AG09319 (cell line): Measurements from ENCODE around the gene DNAJC10.

Experiments
- DNase-seq: peaks from one replicate; pipeline ENCODE4 v3.0.0-alpha.2; 2010; ENCODE audit warnings: low read depth; ENCODE audit errors: extremely low read depth
- CTCF ChIP-seq: IDR thresholded peaks from 2 replicates; pipeline ENCODE4 v1.5.1; 2011; ENCODE audit warnings: low read depth, mild to moderate bottlenecking, inconsistent platforms, low read length, moderate library complexity

DNAJC10 gene

GRCh38 chr2:182715892-182716649 lies at the start of gene DNAJC10:
DNAJC10 (plus strand) TSS chr2:182716257; CDS start chr2:182718087, 1,830 bp downstream.
- peak; percentile 80 for DNase-seq
- TF ChIP-seq CTCF, result no peak

GRCh38 chr2:182666674-182667314 lies 49.3 kb upstream of the DNAJC10 start:
- no peak for DNase-seq
- TF ChIP-seq CTCF, result peak; percentile 48

GRCh38 chr2:182667315-182667695 lies 48.8 kb upstream of the DNAJC10 start:
- no peak for TF ChIP-seq CTCF
- no peak for DNase-seq

- DNase-seq, result no peak
- TF ChIP-seq CTCF, result no peak
Measured at GRCh38 chr2:182668671-182669070, 47.4 kb upstream of the DNAJC10 start.

- DNase-seq, result peak; percentile 7
- TF ChIP-seq CTCF, result no peak
Measured at GRCh38 chr2:182672466-182673165, 43.4 kb upstream of the DNAJC10 start.

GRCh38 chr2:182680837-182681236 lies 35.2 kb upstream of the DNAJC10 start:
- no peak for TF ChIP-seq CTCF
- no peak for DNase-seq

GRCh38 chr2:182682210-182682609 lies 33.8 kb upstream of the DNAJC10 start:
- DNase-seq, result no peak

More at GRCh38 chr2:182682210-182682609, 33.8 kb upstream of the DNAJC10 start:
- TF ChIP-seq CTCF, result no peak
